ENCODE results near the gene UGGT1.

DNA sequence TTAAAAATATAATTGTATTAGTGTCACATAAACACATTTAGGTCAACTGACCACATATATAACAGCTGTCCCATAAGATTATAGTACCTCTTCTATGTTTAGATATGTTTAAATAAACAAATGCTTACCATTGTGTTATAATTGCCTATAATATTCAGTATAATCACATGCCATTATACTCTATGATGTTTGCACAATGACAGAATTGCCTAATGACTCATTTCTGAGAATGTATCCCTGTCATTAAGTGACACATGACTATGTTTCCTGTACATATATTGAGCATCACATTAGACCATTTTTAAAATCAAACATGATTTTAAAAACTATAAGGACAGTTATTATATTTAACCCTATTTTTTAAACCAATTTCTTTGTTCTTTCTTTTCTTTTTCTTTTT, 137.9 kb downstream of the UGGT1 start:
- TF ChIP-seq EP300 (IDR thresholded peaks at IDR 0.05) = no peak
- TF ChIP-seq, protein P1, sequence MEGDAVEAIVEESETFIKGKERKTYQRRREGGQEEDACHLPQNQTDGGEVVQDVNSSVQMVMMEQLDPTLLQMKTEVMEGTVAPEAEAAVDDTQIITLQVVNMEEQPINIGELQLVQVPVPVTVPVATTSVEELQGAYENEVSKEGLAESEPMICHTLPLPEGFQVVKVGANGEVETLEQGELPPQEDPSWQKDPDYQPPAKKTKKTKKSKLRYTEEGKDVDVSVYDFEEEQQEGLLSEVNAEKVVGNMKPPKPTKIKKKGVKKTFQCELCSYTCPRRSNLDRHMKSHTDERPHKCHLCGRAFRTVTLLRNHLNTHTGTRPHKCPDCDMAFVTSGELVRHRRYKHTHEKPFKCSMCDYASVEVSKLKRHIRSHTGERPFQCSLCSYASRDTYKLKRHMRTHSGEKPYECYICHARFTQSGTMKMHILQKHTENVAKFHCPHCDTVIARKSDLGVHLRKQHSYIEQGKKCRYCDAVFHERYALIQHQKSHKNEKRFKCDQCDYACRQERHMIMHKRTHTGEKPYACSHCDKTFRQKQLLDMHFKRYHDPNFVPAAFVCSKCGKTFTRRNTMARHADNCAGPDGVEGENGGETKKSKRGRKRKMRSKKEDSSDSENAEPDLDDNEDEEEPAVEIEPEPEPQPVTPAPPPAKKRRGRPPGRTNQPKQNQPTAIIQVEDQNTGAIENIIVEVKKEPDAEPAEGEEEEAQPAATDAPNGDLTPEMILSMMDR (IDR thresholded peaks at IDR 0.05) = no peak
